ENCODE data around the gene YRDC.

The YRDC gene

GRCh38 chr1:37845049-37845646 is 37.1 kb upstream of the YRDC start:
- Histone ChIP-seq H3K9me3 (ENCODE audit: severe bottlenecking) (no peaks in the 10 kb centered on the region), H3K4me1 (ENCODE audit: insufficient read depth, poor library complexity, severe bottlenecking) (peaks cover 5% of the 10 kb centered on the region), H3K36me3 (ENCODE audit: low read depth) (peaks cover 15% of the 10 kb centered on the region; the same call in 1 of the 2 replicates), H3K27ac (ENCODE audit: poor library complexity, severe bottlenecking) (peak overlapping the region; percentile 25), H3K27me3 (ENCODE audit: insufficient read depth, poor library complexity, severe bottlenecking) (no peaks in the 10 kb centered on the region), H3K4me3 (ENCODE audit: severe bottlenecking) (no peak overlapping the region)
- ATAC-seq (ENCODE audit: low read depth) = no peak
- no peak for DNase-seq (ENCODE audit: low spot score)
- no peak for TF ChIP-seq CTCF (IDR thresholded peaks at IDR 0.05; ENCODE audit: poor library complexity, severe bottlenecking)

GRCh38 chr1:37844536-37844935 is 36.5 kb upstream of the YRDC start:
- no peak for TF ChIP-seq CTCF (IDR thresholded peaks at IDR 0.05; ENCODE audit: poor library complexity, severe bottlenecking)
- H3K4me3 ChIP-seq (ENCODE audit: severe bottlenecking) = no peak overlapping the region

GRCh38 chr1:37841652-37842051 is 33.6 kb upstream of the YRDC start:
- no peak for DNase-seq (ENCODE audit: low spot score)
- TF ChIP-seq CTCF (IDR thresholded peaks at IDR 0.05; ENCODE audit: poor library complexity, severe bottlenecking) = no peak
- Histone ChIP-seq H3K4me3 (ENCODE audit: severe bottlenecking) (no peak overlapping the region), H3K36me3 (ENCODE audit: low read depth) (peaks cover 44% of the 10 kb centered on the region), H3K27me3 (ENCODE audit: insufficient read depth, poor library complexity, severe bottlenecking) (no peaks in the 10 kb centered on the region), H3K27ac (ENCODE audit: poor library complexity, severe bottlenecking) (no peak overlapping the region), H3K4me1 (ENCODE audit: insufficient read depth, poor library complexity, severe bottlenecking) (peaks cover 5% of the 10 kb centered on the region), H3K9me3 (ENCODE audit: severe bottlenecking) (no peaks in the 10 kb centered on the region)
- no peak for ATAC-seq (ENCODE audit: low read depth)

More at GRCh38 chr1:37844536-37844935, 36.5 kb upstream of the YRDC start:
- ATAC-seq (ENCODE audit: low read depth) (no peak), DNase-seq (ENCODE audit: low spot score) (no peak)
- peaks cover 21% of the 10 kb centered on the region for H3K36me3 ChIP-seq (ENCODE audit: low read depth)
- no peaks in the 10 kb centered on the region for H3K9me3 ChIP-seq (ENCODE audit: severe bottlenecking)
- peaks cover 5% of the 10 kb centered on the region for H3K4me1 ChIP-seq (ENCODE audit: insufficient read depth, poor library complexity, severe bottlenecking)
- H3K27me3 ChIP-seq (ENCODE audit: insufficient read depth, poor library complexity, severe bottlenecking) = no peaks in the 10 kb centered on the region
- H3K27ac ChIP-seq (ENCODE audit: poor library complexity, severe bottlenecking) = no peak overlapping the region

- no peak for TF ChIP-seq CTCF (IDR thresholded peaks at IDR 0.05; ENCODE audit: poor library complexity, severe bottlenecking)
- H3K9me3 ChIP-seq (ENCODE audit: severe bottlenecking) = no peaks in the 10 kb centered on the region
- no peak overlapping the region for H3K4me3 ChIP-seq (ENCODE audit: severe bottlenecking)
- peaks cover 51% of the 10 kb centered on the region for H3K36me3 ChIP-seq (ENCODE audit: low read depth)
- ATAC-seq (ENCODE audit: low read depth) = no peak
- DNase-seq (ENCODE audit: low spot score) = no peak
- H3K27me3 ChIP-seq (ENCODE audit: insufficient read depth, poor library complexity, severe bottlenecking) = no peaks in the 10 kb centered on the region
- no peak overlapping the region for H3K27ac ChIP-seq (ENCODE audit: poor library complexity, severe bottlenecking)
- peaks cover 2% of the 10 kb centered on the region for H3K4me1 ChIP-seq (ENCODE audit: insufficient read depth, poor library complexity, severe bottlenecking)
Measured at GRCh38 chr1:37840711-37841110, 32.7 kb upstream of the YRDC start.

- H3K4me3 ChIP-seq (ENCODE audit: severe bottlenecking) = no peak overlapping the region
- ATAC-seq (ENCODE audit: low read depth) (no peak), DNase-seq (ENCODE audit: low spot score) (no peak)
- H3K9me3 ChIP-seq (ENCODE audit: severe bottlenecking) = no peaks in the 10 kb centered on the region
- no peaks in the 10 kb centered on the region for H3K27me3 ChIP-seq (ENCODE audit: insufficient read depth, poor library complexity, severe bottlenecking)
- H3K4me1 ChIP-seq (ENCODE audit: insufficient read depth, poor library complexity, severe bottlenecking) = no peaks in the 10 kb centered on the region
- H3K27ac ChIP-seq (ENCODE audit: poor library complexity, severe bottlenecking) = no peak overlapping the region
- TF ChIP-seq CTCF (IDR thresholded peaks at IDR 0.05; ENCODE audit: poor library complexity, severe bottlenecking) = no peak
- peaks cover 59% of the 10 kb centered on the region for H3K36me3 ChIP-seq (ENCODE audit: low read depth)
Measured at GRCh38 chr1:37839676-37840075, 31.7 kb upstream of the YRDC start.
